ENCODE measurements around the gene ELMO3. TPM values are rescaled to one million over a fixed set of nuclear protein-coding genes. Genes with fewer than 3 reads are reported as not detected.

Gene ELMO3
- total and polyA plus RNA-seq, 8 donors, result 14.6 to 52.4 (median 23.6) TPM

DNA sequence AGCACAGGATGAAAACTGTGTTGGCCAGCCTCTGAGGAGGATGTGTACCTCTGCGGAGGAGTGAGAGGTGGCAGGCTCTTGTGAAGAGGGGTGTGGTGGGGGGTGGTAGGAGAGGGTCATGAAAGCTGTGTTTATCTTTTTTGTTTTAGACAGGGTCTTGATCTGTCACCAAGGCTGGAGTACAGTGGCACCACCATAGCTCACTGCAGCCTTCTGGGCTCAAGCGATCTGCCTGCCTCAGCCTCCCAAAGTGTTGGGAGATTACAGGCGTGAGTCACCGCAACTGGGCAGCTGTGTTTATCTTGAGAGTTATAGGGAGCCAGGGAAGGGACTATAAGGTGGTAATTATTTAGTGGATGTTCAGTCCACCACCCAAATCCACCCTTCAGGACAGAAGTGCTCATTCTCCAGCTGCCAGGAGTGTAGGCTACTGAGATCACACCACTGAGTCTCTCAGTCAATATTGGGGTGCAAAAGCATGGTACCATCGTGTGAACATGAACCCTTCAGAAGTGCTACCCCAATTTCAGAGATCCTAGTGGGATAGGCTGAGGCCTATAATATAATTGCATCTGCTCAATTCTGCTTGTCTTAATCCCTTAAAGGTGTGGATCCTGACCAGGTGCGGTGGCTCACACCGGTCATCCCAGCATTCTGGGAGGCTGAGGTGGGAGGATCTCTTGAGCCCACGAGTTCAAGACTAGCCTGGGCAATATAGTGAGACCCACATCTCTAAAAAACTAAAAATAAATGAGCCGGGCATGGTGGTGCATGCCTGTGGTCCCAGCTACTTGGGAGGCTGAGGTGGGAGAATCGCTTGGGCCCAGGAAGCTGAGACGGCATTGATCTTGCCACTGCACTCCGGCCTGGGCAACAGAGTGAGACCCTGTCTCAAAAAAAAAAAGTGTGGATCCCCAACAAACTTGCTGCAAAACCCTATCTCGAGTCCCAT is 8.2 kb upstream of the ELMO3 start:
- TF ChIP-seq, protein P1, sequence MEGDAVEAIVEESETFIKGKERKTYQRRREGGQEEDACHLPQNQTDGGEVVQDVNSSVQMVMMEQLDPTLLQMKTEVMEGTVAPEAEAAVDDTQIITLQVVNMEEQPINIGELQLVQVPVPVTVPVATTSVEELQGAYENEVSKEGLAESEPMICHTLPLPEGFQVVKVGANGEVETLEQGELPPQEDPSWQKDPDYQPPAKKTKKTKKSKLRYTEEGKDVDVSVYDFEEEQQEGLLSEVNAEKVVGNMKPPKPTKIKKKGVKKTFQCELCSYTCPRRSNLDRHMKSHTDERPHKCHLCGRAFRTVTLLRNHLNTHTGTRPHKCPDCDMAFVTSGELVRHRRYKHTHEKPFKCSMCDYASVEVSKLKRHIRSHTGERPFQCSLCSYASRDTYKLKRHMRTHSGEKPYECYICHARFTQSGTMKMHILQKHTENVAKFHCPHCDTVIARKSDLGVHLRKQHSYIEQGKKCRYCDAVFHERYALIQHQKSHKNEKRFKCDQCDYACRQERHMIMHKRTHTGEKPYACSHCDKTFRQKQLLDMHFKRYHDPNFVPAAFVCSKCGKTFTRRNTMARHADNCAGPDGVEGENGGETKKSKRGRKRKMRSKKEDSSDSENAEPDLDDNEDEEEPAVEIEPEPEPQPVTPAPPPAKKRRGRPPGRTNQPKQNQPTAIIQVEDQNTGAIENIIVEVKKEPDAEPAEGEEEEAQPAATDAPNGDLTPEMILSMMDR (IDR thresholded peaks at IDR 0.05), result no peak
- intact Hi-C loops (cut with DNase I), result no loop called here
- Histone ChIP-seq H3K9me3 (no peaks in the 10 kb centered on the region), H3K27ac (no peak overlapping the region), H3K4me1 (peaks cover 14 to 19% (median 19%) of the 10 kb centered on the region in 3 donors), H3K36me3 (peaks cover 0 to 8% (median 5%) of the 10 kb centered on the region in 3 donors), H3K4me3 (no peak overlapping the region), H3K27me3 (no peaks in the 10 kb centered on the region)
- ATAC-seq, result no peak
- WGBS, 2 donors, result 59 to 66% methylated on average over 13 of the region's 13 CpGs
- no peak for DNase-seq
- FAIRE-seq, result no peak

DNA sequence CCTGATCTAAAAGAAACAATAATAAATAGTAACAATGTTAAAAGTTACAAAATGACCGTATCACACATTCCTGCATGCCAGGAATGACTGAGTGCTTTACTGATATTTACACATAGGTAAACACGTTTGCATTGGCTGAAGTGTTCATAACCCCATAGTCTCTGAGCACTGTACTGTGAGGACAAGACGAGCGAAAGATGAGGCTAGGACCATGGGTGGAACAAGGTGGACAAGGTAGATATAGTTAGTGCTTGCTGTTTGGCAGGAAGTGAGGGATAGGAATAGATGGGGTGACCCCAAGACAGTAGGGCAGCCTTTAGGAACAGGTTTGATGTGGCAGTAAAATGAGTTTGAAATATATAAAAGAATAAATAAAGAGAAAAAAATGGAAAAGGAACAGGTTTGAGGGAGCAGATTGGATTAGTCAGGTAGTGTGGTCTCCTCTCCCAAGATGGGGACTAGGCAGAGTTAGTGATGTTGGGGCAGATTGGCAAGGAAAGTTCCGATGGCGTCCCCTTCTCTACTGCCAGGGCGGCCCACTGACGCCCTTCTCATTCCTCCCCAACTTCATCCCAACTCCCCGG is 7.4 kb upstream of the ELMO3 start:
- FAIRE-seq (no peak), ATAC-seq (no peak), DNase-seq (no peak)
- H3K4me1 ChIP-seq, result peaks cover 14 to 19% (median 17%) of the 10 kb centered on the region in 3 donors
- peak overlapping the region in 2 of 4 donors; percentile 89 to 97 for H3K4me3 ChIP-seq
- intact Hi-C loops (cut with DNase I), result no loop called here
- peaks cover 0 to 13% (median 13%) of the 10 kb centered on the region in 3 donors for H3K36me3 ChIP-seq
- no peaks in the 10 kb centered on the region for H3K27me3 ChIP-seq
- WGBS, 2 donors, result 5 to 6% methylated on average over 9 of the region's 9 CpGs
- no peaks in the 10 kb centered on the region for H3K9me3 ChIP-seq
- TF ChIP-seq, protein P1 (IDR thresholded peaks at IDR 0.05), result no peak
- no peak overlapping the region for H3K27ac ChIP-seq

DNA sequence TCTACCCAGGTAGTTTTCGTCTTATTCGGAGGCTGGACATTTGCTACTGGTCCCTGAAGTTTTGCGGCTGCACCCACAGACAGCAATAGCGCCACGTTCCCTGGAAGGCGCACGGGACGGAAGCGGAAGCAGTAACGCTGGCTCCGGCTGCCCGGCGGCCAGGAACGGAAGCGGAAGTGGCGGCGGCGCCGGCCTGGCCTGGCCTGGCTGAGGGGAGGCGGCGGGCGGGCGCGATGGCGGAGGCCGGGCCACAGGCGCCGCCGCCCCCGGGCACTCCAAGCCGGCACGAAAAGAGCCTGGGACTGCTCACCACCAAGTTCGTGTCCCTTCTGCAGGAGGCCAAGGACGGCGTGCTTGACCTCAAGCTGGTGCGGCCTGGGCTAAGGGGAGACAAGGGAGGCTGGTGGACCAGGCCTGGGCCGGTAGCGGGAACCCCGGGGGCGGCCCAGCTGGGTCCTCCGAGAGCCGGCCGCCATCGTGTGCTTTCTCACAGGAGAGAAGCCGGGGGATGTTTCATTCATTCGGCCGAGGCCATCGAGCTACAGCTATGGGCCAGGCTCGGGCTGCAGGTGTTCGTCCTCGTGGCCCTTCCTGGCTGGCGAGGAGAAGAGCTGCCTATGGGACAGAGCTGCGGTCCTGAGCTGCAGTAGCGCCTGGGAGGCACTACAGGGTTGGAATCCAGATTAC is 6.8 kb upstream of the ELMO3 start, which contains the start of gene E2F4:
E2F4 (plus strand) TSS at position 161 of the 687 bp plus-strand sequence; CDS start at position 234, 73 bp downstream.
- no peaks in the 10 kb centered on the region for H3K9me3 ChIP-seq
- TF ChIP-seq, protein P1 (IDR thresholded peaks at IDR 0.05), result no peak
- intact Hi-C loops (cut with DNase I), result no loop called here
- peak; percentile 87 to 95 (median 90) for DNase-seq
- H3K27ac ChIP-seq, result peak within 1 kb of the TSS in 2 of 4 donors; percentile 28 to 47
- ATAC-seq, result peak; percentile 98 to 99 (median 98)
- peaks cover 14 to 19% (median 17%) of the 10 kb centered on the region in 3 donors for H3K4me1 ChIP-seq
- no peaks in the 10 kb centered on the region for H3K27me3 ChIP-seq
- peaks cover 0 to 18% (median 13%) of the 10 kb centered on the region in 3 donors for H3K36me3 ChIP-seq
- FAIRE-seq, result no peak
- peak within 1 kb of the TSS; percentile 89 to 100 (median 97) for H3K4me3 ChIP-seq
- 0% methylated on average over 54 of the region's 54 CpGs for WGBS, 2 donors

DNA sequence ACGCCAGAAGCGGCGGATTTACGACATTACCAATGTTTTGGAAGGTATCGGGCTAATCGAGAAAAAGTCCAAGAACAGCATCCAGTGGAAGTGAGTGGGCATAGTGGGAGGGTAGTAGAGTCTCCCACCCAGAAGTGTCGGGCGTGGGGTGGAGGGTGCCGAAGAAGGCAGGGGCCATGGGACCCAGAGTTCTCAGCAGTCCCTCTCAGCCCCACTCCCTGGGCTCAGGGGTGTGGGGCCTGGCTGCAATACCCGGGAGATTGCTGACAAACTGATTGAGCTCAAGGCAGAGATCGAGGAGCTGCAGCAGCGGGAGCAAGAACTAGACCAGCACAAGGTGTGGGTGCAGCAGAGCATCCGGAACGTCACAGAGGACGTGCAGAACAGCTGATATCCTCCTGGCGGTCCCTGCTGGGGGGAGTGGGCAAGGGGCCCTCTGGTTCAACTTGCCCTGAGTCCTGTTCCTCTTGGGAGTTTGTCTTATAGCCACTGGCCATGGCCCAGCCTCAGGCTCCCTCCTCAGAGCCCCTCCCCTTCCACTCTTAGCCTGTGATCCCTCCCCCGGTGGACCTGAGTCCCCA is 6.1 kb upstream of the ELMO3 start:
- ATAC-seq, result no peak
- Histone ChIP-seq H3K36me3 (peaks cover 0 to 25% (median 13%) of the 10 kb centered on the region in 3 donors), H3K4me3 (peak overlapping the region; percentile 89 to 100 (median 97)), H3K9me3 (no peaks in the 10 kb centered on the region), H3K27ac (peak overlapping the region in 1 of 4 donors; percentile 47), H3K4me1 (peaks cover 14 to 19% (median 17%) of the 10 kb centered on the region in 3 donors), H3K27me3 (no peaks in the 10 kb centered on the region)
- WGBS, 2 donors, result 15 to 21% methylated on average over 17 of the region's 17 CpGs
- intact Hi-C loops (cut with DNase I), result no loop called here
- TF ChIP-seq, protein P1 (IDR thresholded peaks at IDR 0.05), result no peak
- no peak for FAIRE-seq
- no peak for DNase-seq

All from pancreas (tissue), 10 donors.